NCI-H82 (cell line): ENCODE data around the gene MN1.

ENCODE experiments used
- DNase-seq: peaks from one replicate; lab custom pipeline; 2025; lab: John Stamatoyannopoulos, UW

The MN1 gene

DNA sequence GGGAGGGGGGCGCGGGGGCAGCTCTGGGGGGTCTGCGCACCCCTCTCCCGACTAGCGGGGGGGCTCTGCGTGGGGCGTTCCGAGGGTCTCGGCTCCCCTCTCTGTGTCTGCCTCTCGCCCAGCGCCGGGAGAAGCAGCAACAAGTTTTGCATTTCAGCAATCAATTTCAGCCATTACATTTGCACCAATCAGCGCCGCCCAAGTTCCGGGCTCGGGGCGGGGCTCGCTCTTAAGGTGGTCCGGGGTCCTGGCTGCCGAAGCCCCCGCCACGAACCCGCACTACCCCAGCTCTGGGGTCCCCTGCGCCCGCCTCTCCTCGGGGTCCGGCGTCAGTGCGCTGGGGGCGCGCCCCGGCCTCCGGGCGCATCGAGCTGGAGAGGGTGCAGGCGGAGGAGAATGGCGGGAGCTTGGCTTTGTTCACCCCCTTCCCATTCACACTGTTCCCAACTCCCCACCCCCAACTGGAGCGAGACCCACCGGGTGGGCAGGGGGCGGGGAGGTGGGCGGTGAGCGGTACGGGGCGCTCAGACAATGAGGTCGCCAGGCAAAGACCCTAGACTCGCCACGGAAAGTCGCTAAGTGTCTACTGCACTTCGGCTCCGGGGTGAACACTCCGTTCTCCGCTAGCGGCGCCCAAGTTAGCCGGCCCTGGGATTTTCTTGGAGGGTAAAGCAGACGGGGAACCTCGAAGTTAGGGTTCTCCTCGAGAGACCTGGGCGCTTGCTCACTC is at the start of gene MN1:
MN1 (minus strand) TSS at position 141 of the 730 bp plus-strand sequence. CDS start 1,213 bp downstream, outside the sequence.
- DNase-seq, result peak; percentile 17

DNA sequence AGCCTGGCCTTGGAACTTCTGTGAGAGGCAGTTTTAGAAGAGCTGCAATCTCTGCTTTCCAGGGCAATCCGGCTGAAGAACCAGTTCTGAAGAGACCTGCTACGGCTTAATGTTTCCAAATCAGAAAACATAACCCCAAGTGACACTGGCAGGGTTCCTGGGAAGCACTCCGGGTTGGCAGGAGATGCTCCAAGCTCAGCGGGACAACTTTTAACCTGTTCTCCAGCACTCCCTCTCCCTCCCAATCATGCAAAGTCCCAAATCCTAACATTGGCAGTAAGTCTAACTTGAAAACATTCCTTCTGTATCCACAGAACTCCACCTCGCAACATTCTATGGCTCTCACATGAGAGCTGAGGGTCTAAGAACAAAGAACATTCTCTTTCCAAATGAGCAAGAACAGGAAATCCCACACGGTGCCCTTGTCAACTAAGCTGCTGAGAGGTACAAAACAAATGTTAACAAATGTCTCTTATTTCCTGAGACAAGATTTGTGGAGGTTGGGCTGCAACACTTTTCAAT is 48.5 kb upstream of the MN1 start:
- no peak for DNase-seq

DNA sequence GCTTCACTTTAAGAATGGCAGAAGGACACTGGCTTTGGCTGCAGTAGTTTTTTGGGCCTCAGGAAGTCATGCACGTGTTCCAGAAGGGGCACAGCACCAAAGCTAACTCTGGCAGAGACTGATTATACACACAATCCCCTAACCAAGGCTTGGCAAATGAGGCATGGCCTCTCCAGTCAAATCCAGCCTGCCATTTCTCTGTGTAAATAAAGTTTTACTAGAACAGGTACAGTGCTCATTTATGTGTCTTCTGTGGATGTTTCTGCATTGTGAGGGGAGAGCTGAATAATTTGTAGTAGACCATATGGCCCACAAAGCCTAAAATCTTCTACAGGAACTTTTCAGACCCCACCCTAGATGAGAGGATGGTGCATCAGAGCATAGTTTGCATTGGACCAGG is 46.4 kb upstream of the MN1 start:
- DNase-seq, result no peak

DNA sequence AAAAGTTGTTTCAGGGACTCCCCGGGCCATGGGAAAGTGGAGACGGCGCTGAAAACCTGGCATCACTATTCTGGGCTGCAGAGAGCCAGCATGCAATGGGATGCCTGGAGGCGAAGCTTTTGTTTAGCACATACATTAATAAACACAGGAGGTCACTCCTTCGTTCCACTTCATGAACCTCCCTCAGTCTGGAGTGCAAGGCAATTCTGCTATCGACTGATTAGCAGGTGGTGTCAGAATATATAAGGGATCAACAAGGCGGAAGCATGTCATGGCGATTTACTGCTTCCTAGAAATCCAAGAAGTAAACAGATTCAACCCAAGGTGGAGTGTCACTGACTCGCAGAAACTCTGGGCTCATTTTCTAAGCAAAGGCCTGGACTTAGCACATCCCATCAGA is 45.4 kb upstream of the MN1 start:
- no peak for DNase-seq

DNA sequence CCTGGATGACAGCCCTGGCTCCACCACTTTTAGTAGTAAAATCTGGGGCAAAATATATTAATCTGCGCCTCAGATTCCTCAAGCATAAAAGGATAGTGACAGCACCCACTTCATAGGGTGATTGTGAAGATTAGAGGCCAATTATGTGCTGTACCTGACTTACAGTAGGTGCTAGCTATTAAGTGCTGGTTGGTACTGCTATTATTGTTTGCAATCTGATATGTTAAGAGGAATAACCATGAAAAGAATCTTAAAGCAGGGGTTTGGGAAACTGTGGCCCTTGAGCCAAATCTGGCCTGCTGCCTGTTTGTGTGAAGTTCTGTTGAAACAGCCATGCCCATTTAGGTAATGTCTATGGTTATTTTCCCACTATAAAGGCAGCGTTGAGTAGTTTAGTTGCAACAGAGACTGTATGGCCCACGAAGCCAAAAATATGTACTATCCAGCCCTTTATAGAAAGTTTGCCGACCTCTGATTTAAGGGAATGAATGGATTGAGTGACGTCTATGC is 44.7 kb upstream of the MN1 start:
- no peak for DNase-seq

DNA sequence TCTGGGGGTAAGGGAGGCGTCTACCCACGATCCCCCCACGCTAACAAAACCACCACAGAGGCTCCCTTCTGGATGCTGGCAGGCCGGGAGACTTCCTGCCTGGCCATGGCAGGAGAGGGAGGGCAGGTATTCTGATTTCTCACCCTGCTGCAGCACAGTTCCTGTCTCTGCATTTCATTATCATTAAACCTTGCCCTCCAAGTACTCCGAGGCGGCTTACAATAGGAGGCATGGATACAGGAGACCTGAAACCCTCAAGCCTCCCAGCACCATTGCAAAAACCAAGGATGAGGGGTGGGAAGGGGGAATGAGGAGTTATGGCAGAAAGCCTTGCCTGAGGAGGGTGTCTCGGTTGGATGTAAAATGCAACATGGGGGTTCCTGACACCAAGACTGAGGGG is 44.1 kb upstream of the MN1 start:
- DNase-seq, result no peak

DNA sequence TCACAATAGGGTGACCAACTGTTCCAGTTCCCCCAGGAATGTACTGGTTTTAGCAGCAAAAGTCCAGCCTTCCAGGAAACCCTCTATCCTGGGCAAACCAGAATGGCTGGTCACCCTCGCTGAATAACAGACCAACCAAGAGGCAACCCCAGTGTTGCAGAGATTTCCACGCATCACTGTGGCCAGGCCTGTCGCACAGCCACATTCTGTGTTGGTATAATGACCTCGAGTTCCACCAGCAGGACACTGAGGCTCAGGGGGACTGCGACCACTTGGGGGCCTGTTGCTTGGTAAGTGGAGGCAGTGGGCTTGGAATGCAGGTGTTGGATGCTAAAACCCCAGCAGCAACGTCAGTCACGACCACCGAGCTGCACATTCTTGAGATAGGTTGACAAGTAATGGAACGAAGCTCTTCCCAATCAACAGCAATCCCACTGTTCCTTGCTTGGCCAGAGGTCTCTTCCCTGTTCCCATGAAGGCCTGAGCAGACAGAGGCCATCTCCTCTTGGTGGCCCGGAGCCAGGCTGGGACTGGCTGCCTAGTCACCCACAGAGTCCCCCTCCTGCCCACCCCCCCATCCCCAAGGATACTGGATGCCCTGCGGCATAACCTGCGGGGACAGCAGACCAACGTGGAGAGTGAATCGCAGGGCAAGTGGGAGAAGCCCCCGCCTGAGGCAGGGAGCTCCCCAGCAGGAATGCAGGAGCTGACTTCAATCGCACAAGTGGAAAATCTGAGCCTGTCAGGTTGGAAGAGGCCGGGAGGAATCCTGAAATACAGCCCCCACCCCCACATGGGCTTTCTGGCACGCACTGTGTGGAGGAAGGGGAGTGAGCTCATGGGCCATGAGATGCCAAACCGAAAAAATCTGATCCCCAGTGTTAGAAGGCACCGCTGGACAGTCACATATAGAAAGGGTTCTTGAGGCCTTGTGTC is 43.4 kb upstream of the MN1 start:
- DNase-seq, result no peak

DNA sequence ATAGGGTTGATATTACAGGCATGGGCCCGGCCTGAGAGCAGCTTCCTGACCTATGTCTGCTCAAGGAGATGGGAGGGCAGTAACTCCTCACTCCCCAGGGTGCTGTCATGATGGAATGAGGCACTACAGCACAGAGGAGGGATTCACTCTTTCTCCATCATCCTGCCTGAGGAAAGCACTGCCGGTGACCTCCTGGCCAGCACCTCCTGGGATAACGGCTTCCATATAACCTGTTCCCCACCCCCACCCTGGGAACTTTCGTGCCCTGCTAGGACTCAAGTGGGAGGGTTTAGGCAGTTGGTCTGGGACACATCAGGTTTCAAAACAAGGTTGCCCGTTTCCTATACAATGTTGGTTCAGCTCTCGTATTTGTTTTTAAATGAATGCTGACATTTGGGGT is 42.7 kb upstream of the MN1 start:
- DNase-seq, result no peak

DNA sequence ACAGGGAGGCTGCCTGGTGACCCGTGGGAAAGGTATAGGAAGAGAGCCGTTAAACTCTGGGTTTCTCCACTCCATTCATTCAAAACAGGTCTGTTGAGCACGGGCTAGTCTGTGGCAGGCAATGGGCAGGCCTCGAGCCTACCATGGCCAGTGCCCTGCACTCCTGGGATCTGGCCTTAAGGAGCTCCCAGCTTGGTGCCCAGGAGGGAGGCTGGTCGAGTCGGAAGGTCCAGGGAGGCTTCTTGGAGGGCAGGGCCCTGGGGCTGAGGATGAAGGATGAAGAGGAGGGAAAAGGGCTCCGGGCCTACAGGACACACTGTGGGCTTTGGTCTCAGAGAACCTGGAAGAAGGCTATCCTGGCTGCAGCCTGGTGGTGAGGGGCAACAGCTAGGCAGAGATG is 41.9 kb upstream of the MN1 start:
- DNase-seq, result no peak

DNA sequence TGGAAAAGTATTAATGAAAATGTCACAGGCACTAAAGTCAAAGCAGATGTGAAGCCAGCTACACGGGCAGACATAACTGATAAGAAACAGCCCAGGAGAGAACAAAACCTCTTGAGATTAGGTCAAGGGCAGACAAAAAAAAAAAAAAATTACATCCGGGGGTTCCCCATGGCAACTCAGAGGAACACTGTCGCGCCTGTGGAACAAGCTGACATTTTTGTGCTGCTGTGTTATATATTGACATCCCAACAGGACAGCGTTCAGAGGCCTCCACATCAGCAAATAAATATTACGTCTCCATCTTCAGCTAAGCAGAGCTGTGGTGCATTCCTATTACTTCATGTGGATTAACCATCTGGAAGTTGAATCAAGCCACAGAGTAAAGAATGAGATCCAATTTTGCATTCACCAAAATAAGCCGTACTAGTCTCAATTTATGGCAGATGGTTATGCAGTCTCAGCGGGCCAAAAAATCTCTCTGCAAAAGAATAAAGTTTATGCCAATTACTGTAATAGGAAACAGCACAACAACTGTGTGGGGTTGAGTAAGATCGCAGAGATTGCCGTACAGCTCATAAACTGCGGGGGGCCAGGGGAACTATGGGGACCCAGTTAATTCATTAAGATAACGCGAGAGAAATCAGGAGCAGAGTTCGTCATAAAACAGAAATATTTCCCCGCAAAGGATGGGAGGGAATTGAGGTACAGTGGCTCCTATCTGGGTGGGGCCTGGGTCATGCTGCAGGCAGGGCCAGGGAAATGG is 41.3 kb upstream of the MN1 start:
- DNase-seq, result peak; percentile 61

DNA sequence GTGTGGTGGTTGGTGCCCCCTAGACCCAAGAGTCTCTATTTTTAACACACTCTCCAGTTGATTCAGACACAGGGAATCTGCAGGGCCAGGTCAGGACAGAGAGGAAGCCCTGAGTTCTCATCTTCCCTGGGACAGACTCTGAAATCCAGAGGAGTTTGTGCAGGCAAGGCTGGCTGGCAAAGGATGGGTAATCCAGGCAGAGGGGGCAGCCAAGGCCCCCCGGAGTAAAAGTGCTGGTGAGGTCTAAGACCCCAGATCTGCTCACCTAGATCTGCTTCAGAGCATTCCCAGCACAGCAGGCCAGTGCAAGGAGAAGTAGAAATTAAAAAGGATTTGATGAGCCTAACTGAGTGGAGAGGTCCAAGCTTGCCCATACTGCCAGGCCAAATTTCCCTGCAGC is 40.6 kb upstream of the MN1 start:
- no peak for DNase-seq

DNA sequence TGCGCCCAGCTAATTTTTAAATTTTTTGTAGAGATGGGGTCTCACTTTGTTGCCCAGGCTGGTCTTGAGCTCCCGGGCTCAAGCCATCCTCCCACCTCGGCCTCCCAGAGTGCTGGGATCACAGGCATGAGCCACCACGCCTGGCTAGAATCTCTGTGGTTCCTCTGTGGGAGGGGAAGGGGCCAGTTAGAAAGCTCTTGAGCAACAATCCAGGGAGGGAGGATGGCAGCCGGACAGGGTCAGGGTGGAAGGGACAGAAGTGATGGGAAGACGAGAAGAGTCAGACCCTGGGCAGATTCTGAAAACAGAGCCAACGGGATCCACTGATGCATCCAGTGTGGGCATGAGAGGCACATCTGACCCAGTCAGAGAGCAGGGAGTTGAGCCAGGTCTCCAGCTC is 38.9 kb upstream of the MN1 start:
- DNase-seq, result no peak

DNA sequence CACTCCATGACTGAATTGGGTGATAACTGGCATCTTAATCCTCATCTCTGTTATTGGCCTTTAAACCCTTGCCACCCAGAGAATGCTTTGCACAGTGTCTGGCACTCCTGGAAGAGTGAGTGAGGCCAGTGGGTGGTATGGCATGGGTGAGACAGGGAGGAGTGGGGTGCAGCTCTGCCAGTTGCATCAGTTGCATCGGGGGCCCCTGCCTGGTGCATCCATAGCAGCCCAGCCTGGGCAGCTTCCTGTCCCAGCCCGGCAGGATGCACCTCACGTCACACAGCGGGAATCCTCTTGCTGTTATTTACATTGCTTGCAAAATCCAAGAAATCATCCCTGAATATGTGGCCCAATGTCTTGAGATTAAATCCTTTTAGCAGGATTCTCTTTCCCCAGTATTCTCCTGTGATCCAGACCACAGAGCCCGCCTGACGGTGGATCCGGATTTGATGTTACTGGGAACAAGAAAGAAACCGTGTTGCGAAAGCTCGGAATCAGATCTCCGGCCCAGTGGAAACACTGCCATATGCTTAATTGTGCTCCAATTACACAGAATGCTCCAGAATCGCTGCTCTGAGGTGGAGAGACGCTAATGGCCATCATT is 37.6 kb upstream of the MN1 start:
- no peak for DNase-seq

DNA sequence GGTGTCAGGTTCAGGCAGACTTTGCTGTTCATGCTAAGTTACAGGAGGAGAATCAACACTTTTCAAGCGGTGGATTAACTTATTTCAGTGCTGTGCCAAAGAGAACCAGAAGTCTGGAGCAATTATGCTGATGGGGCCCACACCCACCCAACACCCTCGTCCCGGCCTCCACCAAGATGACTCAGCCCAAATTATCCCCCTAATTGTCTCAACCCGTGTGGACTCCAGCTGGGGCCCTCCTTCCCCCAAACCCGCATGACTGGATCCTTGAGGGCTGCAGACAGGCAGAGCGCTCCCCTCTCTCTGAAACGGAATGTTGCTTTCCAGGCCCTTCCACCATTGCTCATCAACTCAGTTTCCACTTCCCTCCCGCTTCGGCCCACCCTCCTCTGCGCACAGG is 34.6 kb upstream of the MN1 start:
- peak; percentile 49 for DNase-seq

DNA sequence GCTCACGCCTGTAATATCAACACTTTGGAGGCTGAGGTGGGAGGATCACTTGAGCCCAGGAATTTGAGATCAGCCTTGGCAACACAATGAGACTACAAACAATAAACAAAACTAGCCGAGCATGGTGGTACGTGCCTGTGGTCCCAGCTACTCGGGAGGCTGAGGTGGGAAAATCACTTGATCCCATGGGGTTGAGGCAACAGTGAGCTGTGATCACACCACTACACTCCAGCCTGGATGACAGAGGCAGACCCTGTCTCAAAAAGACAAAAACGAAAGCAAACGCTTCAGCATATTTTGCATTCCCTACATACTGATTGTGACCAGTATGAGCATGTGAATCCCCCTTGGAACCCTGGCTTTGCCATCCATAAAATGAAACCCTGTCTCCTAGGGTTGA is 33.9 kb upstream of the MN1 start:
- no peak for DNase-seq

DNA sequence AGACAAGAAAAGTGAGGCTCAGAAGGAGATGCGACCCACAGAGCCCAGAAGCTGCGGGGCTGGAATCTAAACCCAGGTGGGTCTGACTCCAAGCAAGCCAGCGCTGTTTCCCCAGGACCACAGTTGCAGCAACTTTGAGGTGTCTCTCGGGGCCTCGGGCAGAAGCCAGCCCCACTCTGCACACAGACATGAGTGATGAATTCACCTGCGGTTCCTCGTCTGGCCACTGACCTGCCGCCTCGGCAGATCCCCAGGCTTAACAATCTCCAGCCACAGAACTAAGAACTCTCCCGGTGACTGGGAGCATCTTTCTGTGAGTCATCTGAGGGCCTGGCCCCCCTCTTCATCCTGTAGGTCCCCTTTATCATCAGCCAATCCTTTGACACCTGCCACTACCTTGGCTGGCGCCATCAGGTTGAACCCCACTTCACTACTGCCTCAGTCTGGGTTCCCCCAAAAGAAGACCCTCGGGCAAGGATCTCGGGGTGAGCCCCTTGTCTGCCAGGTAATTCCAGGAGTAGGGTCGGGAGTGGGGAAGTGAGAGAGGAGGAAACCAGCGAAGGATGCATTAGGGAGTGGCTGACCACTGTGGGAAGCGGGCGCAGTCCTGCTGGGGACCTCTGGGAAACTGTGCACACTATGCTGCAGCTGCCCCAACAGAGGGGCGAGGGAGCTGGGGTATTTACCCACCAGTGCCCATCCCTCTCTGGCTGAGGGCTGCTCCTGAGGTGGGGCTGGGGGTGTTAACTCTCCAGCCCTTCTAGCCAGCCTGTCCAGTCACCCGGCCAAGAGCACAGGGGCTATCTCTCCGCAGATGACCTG is 33.0 kb upstream of the MN1 start:
- no peak for DNase-seq

DNA sequence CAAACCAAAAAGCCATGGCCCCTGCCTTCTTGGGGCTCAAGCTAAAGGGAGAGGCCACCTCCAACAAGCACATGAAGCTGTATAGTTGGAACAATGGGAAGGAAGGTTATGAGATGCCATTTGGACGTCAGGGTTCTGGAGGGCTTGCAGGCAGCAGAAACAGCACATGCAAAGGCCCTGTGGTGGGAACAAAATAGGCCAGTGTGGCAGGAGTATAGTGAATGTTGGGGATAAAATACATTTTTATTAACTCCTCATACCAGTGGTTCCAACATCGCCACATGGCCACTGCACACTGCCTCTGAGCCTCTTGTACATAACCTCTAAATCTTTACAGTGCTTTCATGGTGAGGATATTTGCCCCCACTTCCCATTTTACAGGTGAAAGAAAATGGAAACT is 32.2 kb upstream of the MN1 start:
- no peak for DNase-seq

DNA sequence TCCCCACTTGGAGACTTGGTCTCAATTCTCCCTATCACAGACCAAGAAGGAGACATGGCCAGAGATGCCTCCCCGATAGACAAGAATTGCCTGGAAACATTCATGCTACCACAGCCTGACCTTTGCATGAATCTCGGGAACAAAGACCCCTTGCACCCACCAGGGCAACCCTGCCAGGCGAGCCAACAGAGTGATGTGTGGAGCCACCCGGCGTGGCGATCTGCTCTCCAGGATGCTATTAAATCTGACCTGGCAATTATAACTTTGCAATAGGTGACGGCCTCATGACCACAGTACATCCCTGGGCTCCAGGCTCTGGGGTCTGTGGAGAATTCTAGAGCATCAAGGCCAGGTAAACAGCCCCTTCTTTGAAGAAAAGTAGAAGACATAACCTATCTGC is 31.1 kb upstream of the MN1 start:
- no peak for DNase-seq

DNA sequence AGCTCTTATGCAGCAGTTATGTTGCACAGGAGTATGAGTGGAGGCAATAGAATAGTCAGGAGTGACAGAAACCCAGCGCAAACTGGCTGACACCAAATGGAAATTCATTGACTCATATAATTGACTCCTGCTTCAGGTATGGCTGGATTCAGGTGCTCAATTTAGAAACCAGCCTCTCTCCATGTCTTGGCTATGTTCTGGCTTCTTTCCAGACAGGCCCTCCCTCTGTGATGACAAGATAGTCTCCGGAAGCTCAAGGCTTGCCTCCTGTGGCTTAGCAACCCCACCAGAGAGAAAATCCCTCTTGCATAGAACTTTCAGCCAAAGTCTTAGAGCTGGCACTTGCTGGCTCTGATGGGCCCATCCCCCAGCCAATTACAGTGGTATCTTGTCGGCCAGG is 28.1 kb upstream of the MN1 start:
- no peak for DNase-seq

DNA sequence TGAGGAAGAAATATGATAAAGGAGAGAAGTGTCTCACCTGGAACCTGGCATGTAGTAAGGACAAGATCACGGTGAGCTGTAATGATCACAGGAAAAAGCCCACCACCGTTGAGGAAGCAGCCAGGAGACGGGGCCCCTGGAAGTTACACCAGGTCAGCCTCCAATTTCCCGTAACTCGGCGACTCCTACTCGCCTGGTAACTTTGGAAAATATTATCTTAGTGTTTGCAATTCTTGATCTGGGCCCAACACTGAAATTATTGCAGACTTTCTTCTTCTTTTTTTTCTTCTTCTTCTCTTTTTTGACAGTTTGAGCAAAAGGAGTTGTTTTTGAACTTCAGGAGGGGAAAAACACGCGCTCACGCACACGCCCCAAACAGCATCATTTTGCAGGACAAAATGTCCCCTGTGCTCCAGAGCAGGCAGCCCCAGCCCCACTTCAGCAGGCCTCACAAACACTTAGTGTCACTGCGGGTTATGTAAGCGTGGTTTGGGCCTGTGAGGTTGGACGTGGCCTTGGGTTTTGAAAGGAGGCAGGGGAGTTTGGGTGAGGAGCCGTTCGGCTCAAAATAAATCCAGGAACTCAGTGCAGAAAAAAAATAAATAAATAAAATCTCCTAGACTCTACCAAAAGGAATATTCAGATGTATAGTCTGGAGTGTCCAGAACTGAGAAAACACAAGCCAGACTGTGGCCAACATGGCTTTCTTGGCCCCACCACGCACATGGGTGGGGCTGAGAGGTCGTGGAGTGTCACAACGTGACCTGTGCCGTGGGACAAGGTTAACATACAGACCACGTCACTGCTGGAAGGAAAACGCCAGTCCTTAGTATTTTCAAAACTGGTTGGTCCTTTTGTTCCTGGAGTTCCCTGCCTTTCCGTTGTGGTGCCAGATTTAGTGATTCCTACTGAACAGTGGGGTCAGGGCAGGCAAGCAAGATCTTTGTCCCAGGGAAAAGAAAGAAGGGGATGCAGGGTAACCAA is 26.3 kb upstream of the MN1 start:
- no peak for DNase-seq
